GM18951 (cell line): ENCODE results near the gene ZBTB8B.

Experiments used
- POLR2A ChIP-seq: IDR thresholded peaks from 4 replicates; pipeline ENCODE4 v1.6.1; 2011; ENCODE audit warnings: mild to moderate bottlenecking; ENCODE audit not compliant: insufficient read length, insufficient read depth; ENCODE audit errors: extremely low read depth
- in situ Hi-C: fragments of 300-500 bp; cut with MboI; formaldehyde crosslinking; loops from one replicate; pipeline ENCODE4 v1.12.0; 2022; ENCODE audit warnings: low sequenced_read_pairs, mixed read lengths, inconsistent platforms; ENCODE audit not compliant: unreplicated experiment

Gene ZBTB8B

GRCh38 chr1:32507021-32507420 lies 42.1 kb downstream of the ZBTB8B start:
- in situ Hi-C loops, result loop anchor here (25.0 kb wide), 1 partner anchor 280 kb away; no protein-coding TSS in a partner anchor
- TF ChIP-seq POLR2A, result no peak

DNA sequence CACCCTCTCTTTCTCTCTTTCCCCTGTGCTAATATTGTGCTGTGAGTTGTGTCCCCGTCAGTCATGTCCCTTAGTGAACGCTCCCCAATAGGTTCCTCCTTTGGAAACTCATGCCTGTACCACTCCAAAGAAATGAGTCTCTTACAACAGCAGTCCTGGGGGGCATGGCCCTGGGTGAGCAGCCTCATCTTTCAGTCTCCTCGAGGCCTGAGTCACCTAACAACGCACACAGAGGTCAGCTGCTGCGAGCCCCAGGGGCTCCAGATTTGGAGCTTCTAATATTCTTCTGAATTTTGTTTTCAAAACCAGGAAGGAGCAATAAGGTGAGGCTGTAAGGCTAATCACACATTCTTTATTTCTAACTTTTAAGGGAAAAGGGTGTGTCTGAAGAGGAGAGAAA lies 43.9 kb downstream of the ZBTB8B start:
- no peak for TF ChIP-seq POLR2A
- in situ Hi-C loops, result loop anchor here (25.0 kb wide), 1 partner anchor 279 kb away; no protein-coding TSS in a partner anchor

- TF ChIP-seq POLR2A, result no peak
- in situ Hi-C loops, result loop anchor here (25.0 kb wide), 1 partner anchor 277 kb away; no protein-coding TSS in a partner anchor
These were observed 45.1 kb downstream of the ZBTB8B start for GRCh38 chr1:32509939-32510338.
